Breast epithelium (tissue), 4 donors: ENCODE data around the gene CYP4F22. TPM values are rescaled to one million over a fixed set of nuclear protein-coding genes. Genes with fewer than 3 reads are reported as not detected.

Experiments used
- DNase-seq, 2 donors: peaks; one replicate each; pipeline ENCODE4 v3.0.0-alpha.2; 2019; ENCODE audit warnings: low spot score in 2 of 2
- H3K27ac ChIP-seq, 2 donors: fragments of 200-600 bp; sonication (generic) in 1 of 2; one replicate each; pipeline ENCODE4 v1.5.1; 2016 to 2019; ENCODE audit warnings: mild to moderate bottlenecking in 1 of 2
- H3K27me3 ChIP-seq, 2 donors: fragments of 200-600 bp; sonication (generic) in 1 of 2; one replicate each; pipeline versions ENCODE4 v1.5.1 to v1.6.0; 2017 to 2019; ENCODE audit warnings: control low read depth in 1 of 2, mild to moderate bottlenecking in 1 of 2
- H3K36me3 ChIP-seq: fragments of 200-600 bp; one replicate; pipeline ENCODE4 v1.5.1; 2019
- H3K4me1 ChIP-seq, 2 donors: fragments of 200-600 bp; sonication (generic); one replicate each; pipeline ENCODE4 v1.5.1; 2016 to 2019; ENCODE audit warnings: control low read depth in 1 of 2
- H3K4me3 ChIP-seq, 3 donors: fragments of 200-600 bp; sonication (generic); 1 replicate in 2 of 3; 2 replicates in 1 of 3; pipeline ENCODE4 v1.5.1; 2016 to 2019; ENCODE audit warnings: mild to moderate bottlenecking in 3 of 3, moderate library complexity in 2 of 3
- H3K9me3 ChIP-seq, 2 donors: fragments of 200-600 bp; sonication (generic) in 1 of 2; one replicate each; pipeline ENCODE4 v1.5.1; 2016 to 2019; ENCODE audit warnings: control low read depth in 1 of 2
- CTCF ChIP-seq, 3 donors: fragments of 450-650 bp; IDR thresholded peaks; one replicate each; pipeline ENCODE4 v1.5.1; 2016 to 2017; ENCODE audit warnings: antibody characterized with exemption in 3 of 3, mild to moderate bottlenecking in 3 of 3, moderate library complexity in 3 of 3
- POLR2A ChIP-seq: fragments of 450-650 bp; IDR thresholded peaks from one replicate; pipeline ENCODE4 v1.6.1; 2016; ENCODE audit warnings: antibody characterized with exemption, mild to moderate bottlenecking, moderate library complexity
- POLR2AphosphoS5 ChIP-seq, 3 donors: sonication (generic); formaldehyde crosslinking; IDR thresholded peaks; one replicate each; pipeline ENCODE4 v1.6.1; 2017; ENCODE audit warnings: antibody characterized with exemption in 3 of 3
- intact Hi-C: fragments of 100-400 bp; cut with DNase I; formaldehyde crosslinking; loops from one replicate; pipeline ENCODE4 v1.15.1; 2023; ENCODE audit warnings: low total_unique reads
- total RNA-seq, 3 donors: library from RNA; depleted of rRNA; stranded (reverse); fragments of >200 nt; gene quantifications; one replicate each; pipeline ENCODE4 v1.1.0, GENCODE V29; 2016

Gene CYP4F22
- total RNA-seq, 3 donors from 2014 or later = 8.8 to 26.9 (median 9.4) TPM

DNA sequence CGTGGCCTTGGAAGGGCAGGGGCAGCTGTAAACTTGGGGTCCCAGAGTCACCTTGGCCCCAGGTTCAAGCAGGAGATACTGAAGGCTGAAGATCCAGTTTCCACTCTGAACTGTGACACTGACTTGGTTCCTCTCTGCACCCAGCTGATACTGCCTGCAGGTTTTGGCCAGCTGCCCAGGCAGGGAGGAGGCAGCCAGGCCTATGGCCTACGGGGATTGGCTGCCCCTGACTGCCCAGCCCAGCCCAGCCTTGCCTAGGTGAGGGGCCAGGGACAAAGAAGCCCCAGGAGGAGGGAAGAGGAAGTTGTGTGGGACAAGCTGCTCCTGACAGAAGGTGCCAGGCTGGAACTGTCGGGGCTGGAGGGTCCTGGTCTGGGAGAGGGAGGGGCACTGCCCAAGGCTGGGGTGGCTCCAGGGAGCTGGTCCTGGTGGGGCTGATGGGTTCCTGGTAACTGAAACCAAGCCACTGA lies 55.0 kb downstream of the CYP4F22 start:
- peak overlapping the region; percentile 55 to 80 for H3K27ac ChIP-seq
- intact Hi-C loops = no loop called here
- peak in 1 of 2 donors; percentile 65 for DNase-seq
- no peak for TF ChIP-seq POLR2AphosphoS5 (IDR thresholded peaks at IDR 0.05)
- no peak for TF ChIP-seq POLR2A
- no peak for TF ChIP-seq CTCF (IDR thresholded peaks at IDR 0.05)
- no peaks in the 10 kb centered on the region for H3K4me1 ChIP-seq
- H3K9me3 ChIP-seq = no peaks in the 10 kb centered on the region
- H3K36me3 ChIP-seq = no peaks in the 10 kb centered on the region
- H3K4me3 ChIP-seq = peak overlapping the region in 1 of 3 donors; percentile 22
- H3K27me3 ChIP-seq = no peaks in the 10 kb centered on the region

- H3K27ac ChIP-seq = peak overlapping the region; percentile 32 to 55
Observed at GRCh38 chr19:15563931-15564330, 55.6 kb downstream of the CYP4F22 start.

DNA sequence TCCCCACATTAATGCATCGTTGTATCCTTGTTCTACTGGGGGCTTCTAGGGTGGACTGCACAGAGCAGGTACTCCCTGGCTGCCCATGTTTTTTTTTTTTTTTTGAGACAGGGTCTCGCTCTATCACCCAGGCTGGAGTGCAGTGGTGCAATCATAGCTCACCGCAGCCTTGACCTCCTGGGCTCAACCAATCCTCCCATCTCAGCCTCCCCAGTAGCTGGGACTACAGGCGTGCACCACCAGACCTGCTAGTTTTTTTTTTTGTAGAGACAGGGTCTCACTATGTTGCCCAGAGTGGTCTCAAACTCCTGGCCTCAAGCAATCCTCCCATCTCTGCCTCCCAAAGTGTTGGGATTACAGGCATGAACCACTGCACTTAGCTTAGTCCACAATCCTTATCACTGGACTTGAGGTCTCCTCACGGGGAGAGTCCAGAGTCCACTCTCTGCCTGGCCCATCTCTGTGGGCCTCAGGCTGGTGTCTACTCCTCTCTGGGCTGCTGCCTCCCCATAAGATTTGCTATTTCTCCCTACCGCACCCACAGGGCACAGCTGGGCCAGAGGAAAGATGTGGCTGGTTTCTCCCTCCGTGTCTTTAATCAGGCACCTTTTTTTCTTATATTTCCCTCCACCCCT lies 56.3 kb downstream of the CYP4F22 start:
- intact Hi-C loops = no loop called here
- TF ChIP-seq CTCF (IDR thresholded peaks at IDR 0.05) (no peak), POLR2A (no peak), POLR2AphosphoS5 (IDR thresholded peaks at IDR 0.05) (no peak)
- H3K4me3 ChIP-seq = no peak overlapping the region
- no peaks in the 10 kb centered on the region for H3K27me3 ChIP-seq
- no peak for DNase-seq
- H3K36me3 ChIP-seq = no peaks in the 10 kb centered on the region
- H3K9me3 ChIP-seq = no peaks in the 10 kb centered on the region
- H3K27ac ChIP-seq = no peak overlapping the region
- no peaks in the 10 kb centered on the region for H3K4me1 ChIP-seq

More at GRCh38 chr19:15563931-15564330, 55.6 kb downstream of the CYP4F22 start:
- TF ChIP-seq POLR2A (no peak), POLR2AphosphoS5 (IDR thresholded peaks at IDR 0.05) (no peak), CTCF (IDR thresholded peaks at IDR 0.05) (no peak)
- peak in 1 of 2 donors; percentile 63 for DNase-seq
- Histone ChIP-seq H3K9me3 (no peaks in the 10 kb centered on the region), H3K36me3 (no peaks in the 10 kb centered on the region), H3K4me1 (no peaks in the 10 kb centered on the region), H3K27me3 (no peaks in the 10 kb centered on the region), H3K4me3 (no peak overlapping the region)
- intact Hi-C loops = no loop called here

DNA sequence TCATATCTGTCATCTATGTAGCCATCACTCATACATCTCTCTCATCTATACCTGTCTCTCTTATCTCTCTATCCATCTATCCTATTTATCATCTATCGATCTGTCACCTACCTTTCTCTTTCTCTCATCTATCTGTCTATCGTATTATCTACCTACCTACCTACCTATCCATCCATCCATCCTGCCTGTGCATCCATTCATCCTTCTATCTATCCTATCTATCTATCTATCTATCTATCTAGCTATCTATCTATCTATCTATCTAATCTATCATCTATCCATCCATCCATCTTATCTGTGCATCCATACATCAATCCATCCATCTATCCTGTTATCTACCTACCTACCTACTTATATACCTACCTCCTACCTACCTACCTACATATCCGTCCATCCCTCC lies 62.1 kb downstream of the CYP4F22 start:
- Histone ChIP-seq H3K36me3 (no peaks in the 10 kb centered on the region), H3K4me1 (no peaks in the 10 kb centered on the region), H3K9me3 (no peaks in the 10 kb centered on the region), H3K4me3 (no peak overlapping the region), H3K27ac (no peak overlapping the region), H3K27me3 (no peaks in the 10 kb centered on the region)
- DNase-seq = no peak
- TF ChIP-seq POLR2AphosphoS5 (IDR thresholded peaks at IDR 0.05) (no peak), CTCF (IDR thresholded peaks at IDR 0.05) (no peak), POLR2A (no peak)
- intact Hi-C loops = no loop called here

GRCh38 chr19:15575406-15575805 lies 67.1 kb downstream of the CYP4F22 start:
- Histone ChIP-seq H3K4me3 (no peak overlapping the region), H3K9me3 (no peaks in the 10 kb centered on the region), H3K36me3 (no peaks in the 10 kb centered on the region), H3K27ac (no peak overlapping the region), H3K4me1 (no peaks in the 10 kb centered on the region), H3K27me3 (no peaks in the 10 kb centered on the region)
- intact Hi-C loops = no loop called here
- TF ChIP-seq POLR2A (no peak), CTCF (IDR thresholded peaks at IDR 0.05) (no peak)
- DNase-seq = no peak
